Endothelial cell (in vitro differentiated cells): ENCODE data around the gene DENND10. TPM values are rescaled to one million over a fixed set of nuclear protein-coding genes. Genes with fewer than 3 reads are reported as not detected.
"Not testable (repeated sequence)": the region's sequence is repeated elsewhere in the genome, so short reads cannot be mapped to it uniquely, and the experiment has no call there.

Source experiments
- DNase-seq: peaks from one replicate; pipeline ENCODE4 v3.0.0; 2021; ENCODE audit warnings: low spot score
- H3K27ac Mint-ChIP-seq: one replicate; pipeline ENCODE4 v1.8.0; 2021; ENCODE audit warnings: mixed read lengths, inconsistent platforms; ENCODE audit not compliant: unreplicated experiment
- H3K27me3 Mint-ChIP-seq: one replicate; pipeline ENCODE4 v1.8.0; 2021; ENCODE audit warnings: mild to moderate bottlenecking, moderate library complexity, mixed read lengths, inconsistent platforms; ENCODE audit not compliant: unreplicated experiment
- H3K36me3 Mint-ChIP-seq: one replicate; pipeline ENCODE4 v1.8.0; 2021; ENCODE audit warnings: mild to moderate bottlenecking, low read depth, mixed read lengths, inconsistent platforms; ENCODE audit not compliant: unreplicated experiment
- H3K4me1 Mint-ChIP-seq: one replicate; pipeline ENCODE4 v1.8.0; 2021; ENCODE audit warnings: mild to moderate bottlenecking, mixed read lengths, inconsistent platforms; ENCODE audit not compliant: unreplicated experiment
- H3K4me3 Mint-ChIP-seq: one replicate; pipeline ENCODE4 v1.8.0; 2021; ENCODE audit warnings: mild to moderate bottlenecking, mixed read lengths, inconsistent platforms; ENCODE audit not compliant: unreplicated experiment
- H3K9me3 Mint-ChIP-seq: one replicate; pipeline ENCODE4 v1.8.0; 2021; ENCODE audit warnings: mixed read lengths, inconsistent platforms; ENCODE audit not compliant: unreplicated experiment
- CTCF ChIP-seq: fragments of 200-600 bp; sonication (generic); IDR thresholded peaks from one replicate; pipeline ENCODE4 v1.5.0; 2021; ENCODE audit warnings: antibody characterized with exemption; ENCODE audit not compliant: unreplicated experiment
- total RNA-seq: library from RNA; stranded (reverse); fragmentation: NEBNext Ultra II Directional; extraction: Animal tissue kit (Norgen Biotek cat#: 25700); gene quantifications from one replicate; pipeline ENCODE4 v1.2.1, GENCODE V29; 2021; ENCODE audit not compliant: unreplicated experiment

Gene DENND10
- total RNA-seq, 1 donor from 2014 or later: 40.6 TPM

- Mint-ChIP-seq H3K9me3 (no peaks in the 10 kb centered on the region), H3K4me1 (peaks cover 15% of the 10 kb centered on the region), H3K27me3 (peaks cover 6% of the 10 kb centered on the region), H3K27ac (no peak overlapping the region), H3K4me3 (peak overlapping the region; percentile 90), H3K36me3 (peaks cover 5% of the 10 kb centered on the region)
- no peak for TF ChIP-seq CTCF
- no peak for DNase-seq
Observed at GRCh38 chr10:119104654-119105015, 722 bp downstream of the DENND10 start.

DNA sequence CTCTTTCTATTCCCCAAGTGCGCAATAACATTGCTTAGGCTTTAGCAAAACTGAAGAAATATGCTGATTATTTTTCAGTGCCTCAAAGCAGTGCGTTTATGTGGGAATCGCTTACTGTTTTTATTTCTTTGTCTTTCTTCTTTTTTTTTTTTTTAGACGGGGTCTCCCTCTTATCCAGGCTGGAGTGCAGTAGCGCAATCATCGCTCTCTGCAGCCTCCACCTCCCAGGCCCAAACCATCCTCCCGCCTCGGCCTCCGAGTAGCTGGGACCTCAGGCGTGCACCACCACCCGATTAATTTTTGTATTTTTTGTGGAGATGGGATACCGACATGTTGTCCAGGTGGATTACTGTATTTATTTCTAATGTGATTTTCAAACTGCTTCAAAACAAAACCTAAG, 1.2 kb downstream of the DENND10 start:
- Mint-ChIP-seq H3K27me3 (peaks cover 6% of the 10 kb centered on the region), H3K27ac (no peak overlapping the region), H3K4me1 (peaks cover 14% of the 10 kb centered on the region), H3K4me3 (peak overlapping the region; percentile 90), H3K9me3 (no peaks in the 10 kb centered on the region), H3K36me3 (peaks cover 5% of the 10 kb centered on the region)
- TF ChIP-seq CTCF: no peak
- no peak for DNase-seq

DNA sequence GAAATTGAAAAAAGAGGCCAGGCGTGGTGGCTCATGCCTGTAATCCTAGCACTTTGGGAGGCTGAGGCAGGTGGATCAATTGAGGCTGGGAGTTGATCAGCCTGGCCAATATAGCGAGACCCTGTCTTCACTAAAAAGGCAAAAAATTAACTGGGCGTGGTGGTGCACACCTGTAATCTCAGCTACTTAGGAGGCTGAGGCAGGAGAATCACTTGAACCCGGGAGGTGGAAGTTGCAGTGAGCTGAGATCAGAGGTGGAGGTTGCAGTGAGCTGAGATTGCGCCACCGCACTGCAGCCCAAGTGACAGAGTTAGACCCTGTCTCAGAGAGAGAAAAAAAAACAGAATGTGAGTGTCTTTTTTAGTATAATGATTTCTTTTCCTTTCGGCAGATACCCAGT, 2.0 kb downstream of the DENND10 start:
- H3K4me1 Mint-ChIP-seq, H3K27ac Mint-ChIP-seq, DNase-seq, H3K9me3 Mint-ChIP-seq, H3K27me3 Mint-ChIP-seq, H3K36me3 Mint-ChIP-seq, H3K4me3 Mint-ChIP-seq: not testable (repeated sequence)

DNA sequence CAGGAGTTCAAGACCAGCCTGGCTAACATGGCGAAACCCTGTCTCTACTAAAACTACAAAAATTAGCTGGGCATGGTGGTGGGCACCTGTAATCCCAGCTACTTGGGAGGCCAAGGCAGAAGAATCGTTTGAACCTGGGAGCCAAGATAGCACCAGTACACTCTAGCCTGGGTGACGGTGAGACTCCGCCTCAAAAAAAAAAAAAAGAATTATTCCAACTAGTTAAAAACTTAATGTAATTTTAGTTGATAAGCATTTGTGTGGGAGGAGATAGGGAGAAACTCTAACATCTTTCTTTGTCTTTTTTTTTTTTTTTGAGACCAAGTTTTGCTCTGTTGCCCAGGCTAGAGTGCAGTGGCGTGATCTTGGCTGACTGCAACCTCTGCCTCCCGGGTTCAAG, 3.2 kb downstream of the DENND10 start:
- H3K36me3 Mint-ChIP-seq: peaks cover 11% of the 10 kb centered on the region
- H3K9me3 Mint-ChIP-seq, H3K4me1 Mint-ChIP-seq: not testable (repeated sequence)

DNA sequence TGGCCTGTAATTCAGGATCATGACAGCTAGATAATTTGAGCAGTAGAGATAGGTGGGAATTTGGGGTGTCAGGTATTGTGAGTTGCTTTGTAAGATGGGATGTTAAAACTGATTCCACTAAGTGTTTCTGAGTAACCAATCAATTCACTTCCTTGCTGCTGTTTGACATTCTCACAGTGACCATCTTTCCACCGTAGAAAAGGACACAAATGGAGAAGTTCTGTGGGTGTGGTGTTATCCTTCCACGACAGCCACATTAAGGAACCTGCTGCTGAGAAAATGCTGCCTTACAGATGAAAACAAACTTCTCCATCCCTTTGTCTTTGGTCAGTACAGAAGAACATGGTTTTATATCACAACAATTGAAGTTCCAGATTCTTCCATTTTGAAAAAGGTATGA, 3.9 kb downstream of the DENND10 start:
- H3K27ac Mint-ChIP-seq, H3K9me3 Mint-ChIP-seq, DNase-seq, H3K27me3 Mint-ChIP-seq, H3K4me3 Mint-ChIP-seq, H3K4me1 Mint-ChIP-seq: not testable (repeated sequence)
- peaks cover 13% of the 10 kb centered on the region for H3K36me3 Mint-ChIP-seq

More for the DNA sequence above, 3.2 kb downstream of the DENND10 start:
- H3K27me3 Mint-ChIP-seq, H3K27ac Mint-ChIP-seq, DNase-seq, H3K4me3 Mint-ChIP-seq: not testable (repeated sequence)

GRCh38 chr10:119112056-119112455, 8.1 kb downstream of the DENND10 start:
- Mint-ChIP-seq H3K36me3 (peaks cover 21% of the 10 kb centered on the region), H3K4me1 (peaks cover 5% of the 10 kb centered on the region), H3K4me3 (no peak overlapping the region), H3K9me3 (no peaks in the 10 kb centered on the region), H3K27me3 (no peaks in the 10 kb centered on the region), H3K27ac (no peak overlapping the region)
- TF ChIP-seq CTCF: no peak
- DNase-seq: no peak
